ENCODE results near the gene OR4D9.

GRCh38 chr11:59501931-59502330, 9.4 kb upstream of the OR4D9 start:
- TF ChIP-seq ZNF8 (CRISPR knock-in tag; IDR thresholded peaks at IDR 0.05) = no peak
- TF ChIP-seq ZNF70 (CRISPR knock-in tag; IDR thresholded peaks at IDR 0.05) = no peak
- TF ChIP-seq OSR1 (CRISPR knock-in tag; IDR thresholded peaks at IDR 0.05) = no peak
- TF ChIP-seq ZFP30 (CRISPR knock-in tag; IDR thresholded peaks at IDR 0.05) = no peak

All from SK-N-SH treated with all-trans-retinoic acid at 6 μM for 48 hours (cell line).